ENCODE results near the gene HIP1R.

HIP1R gene

DNA sequence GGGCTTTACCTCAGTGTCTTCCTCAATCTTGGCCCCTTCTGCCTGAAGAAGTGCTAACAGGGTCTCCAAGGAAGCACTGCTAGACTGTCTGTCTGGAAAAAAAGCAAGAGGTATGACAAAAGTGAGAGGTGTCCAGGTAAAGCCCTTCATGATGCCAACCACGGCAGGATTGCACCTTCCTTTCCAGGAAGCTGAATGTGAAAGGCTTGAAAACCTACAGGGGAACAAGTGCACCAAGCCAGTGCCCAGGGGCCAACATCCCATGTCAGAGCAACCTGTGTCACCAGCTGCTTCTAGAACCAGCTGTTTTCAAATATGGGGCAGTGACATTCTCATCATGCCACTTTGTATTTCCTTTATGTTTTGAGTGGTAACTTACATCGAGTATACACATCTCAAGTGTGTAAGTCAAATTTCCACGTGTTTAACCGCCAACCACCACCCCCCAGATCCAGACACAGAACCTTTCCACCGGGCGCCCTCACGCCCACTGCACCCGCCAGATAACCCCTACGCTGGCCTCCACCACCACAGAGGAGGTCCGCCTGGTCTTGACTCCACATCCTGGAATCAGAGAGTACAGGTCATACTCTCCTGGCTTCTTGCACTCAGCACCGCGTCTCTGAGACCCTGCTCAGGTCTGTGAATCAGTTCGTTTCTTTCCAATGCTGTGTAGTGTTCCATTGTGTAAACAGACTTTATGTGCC, 33.4 kb downstream of the HIP1R start:
- Histone ChIP-seq H3K9ac (ENCODE audit: low read length in 5 of 5) (no peak overlapping the region), H3K36me3 (ENCODE audit: control insufficient read depth in 5 of 5, insufficient read depth in 5 of 5, low read length in 5 of 5) (peaks cover 0 to 57% (median 44%) of the 10 kb centered on the region in 5 donors), H3K4me1 (ENCODE audit: control insufficient read depth in 5 of 5, insufficient read depth in 5 of 5, low read length in 5 of 5) (peaks cover 19 to 86% (median 49%) of the 10 kb centered on the region in 5 donors), H3K9me3 (ENCODE audit: control insufficient read depth in 5 of 5, low read length in 5 of 5) (no peaks in the 10 kb centered on the region), H3K27ac (ENCODE audit: low read depth, low read length) (peak overlapping the region; percentile 37), H3K27me3 (ENCODE audit: control insufficient read depth in 5 of 5, insufficient read depth in 4 of 5, low read length in 5 of 5) (no peaks in the 10 kb centered on the region), H3K4me3 (ENCODE audit: low read depth in 1 of 5, low read length in 5 of 5) (no peak overlapping the region)

DNA sequence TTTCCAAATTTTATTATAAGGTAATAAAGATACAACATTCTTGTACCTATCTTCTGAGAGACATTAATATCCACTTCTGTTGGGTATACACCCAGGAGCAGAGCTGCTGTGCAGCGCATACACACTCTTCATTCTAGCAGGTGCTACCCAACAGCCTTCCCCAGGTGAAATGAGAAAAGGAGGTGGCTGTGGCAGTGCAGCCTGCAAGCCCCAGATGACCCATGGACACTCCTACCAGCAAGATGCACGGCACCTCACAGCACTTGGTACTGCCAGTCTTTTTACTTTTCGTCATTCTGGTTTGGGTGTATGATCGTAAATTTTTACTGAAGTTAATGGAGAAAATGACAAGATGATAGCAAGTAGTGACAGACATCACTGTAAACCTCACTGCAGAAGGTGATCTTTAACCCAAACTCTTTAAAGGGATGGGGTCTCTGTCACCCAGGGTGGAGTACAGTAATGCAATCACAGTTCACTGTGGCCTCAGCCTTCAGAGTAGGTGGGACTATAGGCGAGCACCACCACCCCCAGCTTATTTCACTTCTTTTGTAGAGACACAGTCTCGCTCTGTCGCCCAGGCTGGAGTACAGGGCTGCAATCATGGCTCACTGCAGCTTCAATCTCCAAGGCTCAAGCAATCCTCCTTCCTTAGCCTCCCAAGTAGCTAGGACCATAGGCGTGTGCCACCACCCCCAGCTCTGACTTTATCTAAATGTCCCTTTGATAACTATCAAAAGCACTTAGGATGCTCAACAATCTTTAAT, 34.1 kb downstream of the HIP1R start:
- Histone ChIP-seq H3K27me3 (ENCODE audit: control insufficient read depth in 5 of 5, insufficient read depth in 4 of 5, low read length in 5 of 5) (no peaks in the 10 kb centered on the region), H3K4me1 (ENCODE audit: control insufficient read depth in 5 of 5, insufficient read depth in 5 of 5, low read length in 5 of 5) (peaks cover 19 to 92% (median 50%) of the 10 kb centered on the region in 5 donors), H3K9me3 (ENCODE audit: control insufficient read depth in 5 of 5, low read length in 5 of 5) (no peaks in the 10 kb centered on the region), H3K27ac (ENCODE audit: low read depth, low read length) (no peak overlapping the region), H3K4me3 (ENCODE audit: low read depth in 1 of 5, low read length in 5 of 5) (no peak overlapping the region), H3K36me3 (ENCODE audit: control insufficient read depth in 5 of 5, insufficient read depth in 5 of 5, low read length in 5 of 5) (peaks cover 0 to 55% (median 44%) of the 10 kb centered on the region in 5 donors), H3K9ac (ENCODE audit: low read length in 5 of 5) (no peak overlapping the region)

- Histone ChIP-seq H3K36me3 (ENCODE audit: control insufficient read depth in 5 of 5, insufficient read depth in 5 of 5, low read length in 5 of 5) (peaks cover 0 to 48% (median 40%) of the 10 kb centered on the region in 5 donors), H3K4me1 (ENCODE audit: control insufficient read depth in 5 of 5, insufficient read depth in 5 of 5, low read length in 5 of 5) (peaks cover 19 to 90% (median 50%) of the 10 kb centered on the region in 5 donors), H3K4me3 (ENCODE audit: low read depth in 1 of 5, low read length in 5 of 5) (peak overlapping the region in 3 of 5 donors; percentile 59 to 68 (median 63))
These were observed 35.0 kb downstream of the HIP1R start for GRCh38 chr12:122870163-122870842.

DNA sequence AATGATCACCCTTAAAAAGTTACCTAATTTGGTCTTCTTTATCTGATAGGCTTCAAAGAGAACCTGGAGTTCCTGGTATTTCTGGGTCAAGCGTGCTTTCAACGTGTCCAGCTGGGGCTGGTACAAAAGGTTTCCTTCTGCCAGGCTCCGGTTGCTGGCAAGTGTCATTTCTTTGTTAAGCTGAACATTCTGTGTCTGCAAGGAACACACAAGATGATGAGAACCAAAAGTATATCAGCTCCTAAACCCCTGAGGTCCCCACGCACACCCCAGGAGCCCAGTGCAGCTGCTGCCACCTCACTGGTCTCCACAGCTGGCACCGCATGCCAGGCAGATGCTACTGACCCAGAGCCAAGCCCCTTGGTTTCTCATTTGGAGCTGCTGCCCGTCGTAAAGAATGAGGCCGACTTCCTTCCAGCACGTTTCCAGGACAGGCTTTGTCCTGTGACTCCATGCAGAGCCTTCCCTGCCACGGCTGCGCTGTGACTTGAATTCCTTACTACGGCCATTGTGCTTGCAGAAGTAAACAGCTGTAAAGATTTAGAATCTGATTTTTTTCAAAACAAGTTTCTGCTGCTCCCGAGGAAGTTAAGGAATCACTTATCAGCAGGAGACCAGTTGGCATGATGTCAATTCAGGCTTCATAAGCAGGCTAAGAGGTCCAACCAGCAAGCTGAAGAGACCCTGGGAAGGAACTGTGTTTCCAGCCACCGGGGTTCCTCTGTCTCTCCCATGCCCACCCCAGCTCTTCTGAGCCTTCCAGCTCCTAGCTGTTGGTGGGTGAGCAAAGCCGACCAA, 35.8 kb downstream of the HIP1R start:
- Histone ChIP-seq H3K4me1 (ENCODE audit: control insufficient read depth in 5 of 5, insufficient read depth in 5 of 5, low read length in 5 of 5) (peaks cover 19 to 90% (median 50%) of the 10 kb centered on the region in 5 donors), H3K4me3 (ENCODE audit: low read depth in 1 of 5, low read length in 5 of 5) (peak overlapping the region; percentile 59 to 80 (median 64))

More at GRCh38 chr12:122870163-122870842, 35.0 kb downstream of the HIP1R start:
- Histone ChIP-seq H3K27ac (ENCODE audit: low read depth, low read length) (no peak overlapping the region), H3K27me3 (ENCODE audit: control insufficient read depth in 5 of 5, insufficient read depth in 4 of 5, low read length in 5 of 5) (no peaks in the 10 kb centered on the region), H3K9me3 (ENCODE audit: control insufficient read depth in 5 of 5, low read length in 5 of 5) (no peaks in the 10 kb centered on the region), H3K9ac (ENCODE audit: low read length in 5 of 5) (no peak overlapping the region)

DNA sequence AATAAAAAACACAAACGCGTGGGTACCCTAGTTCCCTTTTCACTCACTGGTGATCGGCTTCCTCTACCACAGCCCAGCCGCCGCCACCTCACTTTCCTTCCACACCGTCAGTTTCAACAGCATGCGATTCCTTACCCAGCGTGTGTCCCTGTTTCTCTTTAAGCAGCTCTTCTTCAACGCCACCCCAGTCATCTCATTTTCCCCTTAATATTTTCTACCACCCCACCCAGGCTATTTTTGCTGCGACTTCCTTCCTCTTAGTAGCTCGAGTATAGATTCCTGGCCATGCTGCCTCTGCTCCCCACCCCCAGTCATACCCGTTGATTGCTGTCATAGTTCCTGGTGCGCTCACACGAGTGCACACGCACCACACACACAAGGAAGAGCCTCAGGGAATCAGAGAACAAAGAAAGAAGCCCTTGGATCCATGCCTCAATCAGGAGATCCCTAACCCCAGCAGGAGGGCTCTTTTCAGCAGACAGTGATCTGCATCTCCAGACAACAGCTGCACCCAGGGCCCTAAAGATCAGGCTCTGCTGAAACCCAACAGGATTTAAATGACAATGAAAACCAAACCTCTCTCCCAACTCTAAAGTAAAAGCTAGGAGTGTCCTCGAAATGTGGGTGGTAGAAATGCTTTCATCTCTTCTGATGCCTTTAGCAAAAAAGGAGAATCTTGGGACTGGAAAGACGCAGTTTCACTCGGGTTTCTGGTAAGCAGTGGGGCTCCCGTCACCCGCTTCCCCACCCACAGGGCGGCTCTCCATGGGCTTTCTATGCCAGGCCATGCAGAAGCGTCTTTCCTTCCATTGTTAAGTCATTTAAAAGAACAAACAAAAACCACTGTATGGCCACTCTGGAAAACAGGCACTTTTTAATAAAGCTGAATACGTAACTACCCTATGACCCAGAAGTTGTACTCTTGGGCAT, 36.9 kb downstream of the HIP1R start:
- H3K27ac ChIP-seq (ENCODE audit: low read depth, low read length): peak overlapping the region; percentile 84
- no peaks in the 10 kb centered on the region for H3K27me3 ChIP-seq (ENCODE audit: control insufficient read depth in 5 of 5, insufficient read depth in 4 of 5, low read length in 5 of 5)
- H3K4me3 ChIP-seq (ENCODE audit: low read depth in 1 of 5, low read length in 5 of 5): peak overlapping the region; percentile 59 to 80 (median 64)
- H3K9ac ChIP-seq (ENCODE audit: low read length in 5 of 5): peak overlapping the region; percentile 48 to 90 (median 69)
- peaks cover 19 to 91% (median 50%) of the 10 kb centered on the region in 5 donors for H3K4me1 ChIP-seq (ENCODE audit: control insufficient read depth in 5 of 5, insufficient read depth in 5 of 5, low read length in 5 of 5)
- H3K36me3 ChIP-seq (ENCODE audit: control insufficient read depth in 5 of 5, insufficient read depth in 5 of 5, low read length in 5 of 5): peaks cover 0 to 32% (median 30%) of the 10 kb centered on the region in 5 donors
- H3K9me3 ChIP-seq (ENCODE audit: control insufficient read depth in 5 of 5, low read length in 5 of 5): no peaks in the 10 kb centered on the region

More for the DNA sequence above, 35.8 kb downstream of the HIP1R start:
- Histone ChIP-seq H3K27ac (ENCODE audit: low read depth, low read length) (peak overlapping the region; percentile 84), H3K9ac (ENCODE audit: low read length in 5 of 5) (peak overlapping the region; percentile 48 to 90 (median 69)), H3K9me3 (ENCODE audit: control insufficient read depth in 5 of 5, low read length in 5 of 5) (no peaks in the 10 kb centered on the region), H3K27me3 (ENCODE audit: control insufficient read depth in 5 of 5, insufficient read depth in 4 of 5, low read length in 5 of 5) (no peaks in the 10 kb centered on the region), H3K36me3 (ENCODE audit: control insufficient read depth in 5 of 5, insufficient read depth in 5 of 5, low read length in 5 of 5) (peaks cover 0 to 41% (median 37%) of the 10 kb centered on the region in 5 donors)

DNA sequence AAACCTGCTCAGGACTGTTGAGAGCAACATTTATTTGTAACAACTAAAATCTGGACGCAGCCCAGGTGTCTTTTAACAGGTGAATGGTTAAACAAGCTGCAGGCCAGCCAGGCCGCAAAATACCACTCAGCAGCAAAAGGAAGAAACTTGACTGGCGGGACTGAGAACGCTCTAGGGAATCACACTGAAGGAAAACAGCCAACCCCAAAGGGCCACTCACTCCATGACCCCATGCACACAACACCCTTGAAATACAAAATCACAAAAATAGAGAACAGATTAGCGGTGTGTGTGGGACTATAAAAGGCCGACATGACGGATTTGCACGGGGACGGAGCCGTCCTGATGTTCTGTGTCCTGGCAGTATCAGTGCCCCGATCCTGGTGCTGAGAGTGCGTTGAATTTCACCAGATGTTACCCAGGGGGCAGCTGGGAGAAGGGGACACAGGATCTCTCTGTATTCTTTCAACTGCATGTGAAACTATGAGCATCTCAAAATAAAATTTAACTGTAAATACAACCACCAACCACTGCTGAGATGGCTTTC, 37.6 kb downstream of the HIP1R start:
- H3K9ac ChIP-seq (ENCODE audit: low read length in 5 of 5): peak overlapping the region in 3 of 5 donors; percentile 23 to 77 (median 48)
- H3K36me3 ChIP-seq (ENCODE audit: control insufficient read depth in 5 of 5, insufficient read depth in 5 of 5, low read length in 5 of 5): peaks cover 0 to 25% (median 25%) of the 10 kb centered on the region in 5 donors
- H3K9me3 ChIP-seq (ENCODE audit: control insufficient read depth in 5 of 5, low read length in 5 of 5): no peaks in the 10 kb centered on the region
- peaks cover 19 to 92% (median 50%) of the 10 kb centered on the region in 5 donors for H3K4me1 ChIP-seq (ENCODE audit: control insufficient read depth in 5 of 5, insufficient read depth in 5 of 5, low read length in 5 of 5)
- peak overlapping the region; percentile 59 to 80 (median 64) for H3K4me3 ChIP-seq (ENCODE audit: low read depth in 1 of 5, low read length in 5 of 5)
- no peaks in the 10 kb centered on the region for H3K27me3 ChIP-seq (ENCODE audit: control insufficient read depth in 5 of 5, insufficient read depth in 4 of 5, low read length in 5 of 5)
- peak overlapping the region; percentile 84 for H3K27ac ChIP-seq (ENCODE audit: low read depth, low read length)

GRCh38 chr12:122873540-122873939, 38.3 kb downstream of the HIP1R start:
- Histone ChIP-seq H3K4me1 (ENCODE audit: control insufficient read depth in 5 of 5, insufficient read depth in 5 of 5, low read length in 5 of 5) (peaks cover 19 to 86% (median 44%) of the 10 kb centered on the region in 5 donors), H3K27ac (ENCODE audit: low read depth, low read length) (peak overlapping the region; percentile 84), H3K9ac (ENCODE audit: low read length in 5 of 5) (peak overlapping the region in 1 of 5 donors; percentile 23)

DNA sequence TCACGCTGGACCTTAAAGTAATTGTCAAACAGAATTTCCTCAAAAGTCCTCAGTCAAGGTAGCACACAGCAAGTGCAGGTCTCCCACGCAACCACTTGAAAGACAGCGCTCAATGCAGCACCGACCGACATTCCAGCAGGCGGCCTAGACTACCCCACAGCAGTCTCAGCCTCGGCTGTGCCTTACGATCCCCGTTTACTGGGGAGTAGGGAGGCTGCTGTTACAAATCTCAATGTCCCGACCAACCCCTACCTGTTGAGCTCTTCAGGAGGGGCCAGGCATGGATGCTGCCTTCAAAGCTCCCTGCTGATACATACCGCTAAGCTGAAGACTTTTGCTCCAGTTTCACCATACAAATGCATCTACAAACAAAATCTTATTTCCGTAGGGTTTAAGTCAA, 38.8 kb downstream of the HIP1R start:
- H3K9ac ChIP-seq (ENCODE audit: low read length in 5 of 5): peak overlapping the region in 1 of 5 donors; percentile 23
- H3K9me3 ChIP-seq (ENCODE audit: control insufficient read depth in 5 of 5, low read length in 5 of 5): no peaks in the 10 kb centered on the region
- no peak overlapping the region for H3K4me3 ChIP-seq (ENCODE audit: low read depth in 1 of 5, low read length in 5 of 5)
- peaks cover 0 to 16% (median 13%) of the 10 kb centered on the region in 5 donors for H3K36me3 ChIP-seq (ENCODE audit: control insufficient read depth in 5 of 5, insufficient read depth in 5 of 5, low read length in 5 of 5)
- H3K27me3 ChIP-seq (ENCODE audit: control insufficient read depth in 5 of 5, insufficient read depth in 4 of 5, low read length in 5 of 5): no peaks in the 10 kb centered on the region
- H3K4me1 ChIP-seq (ENCODE audit: control insufficient read depth in 5 of 5, insufficient read depth in 5 of 5, low read length in 5 of 5): peaks cover 19 to 84% (median 40%) of the 10 kb centered on the region in 5 donors
- H3K27ac ChIP-seq (ENCODE audit: low read depth, low read length): peak overlapping the region; percentile 84

More at GRCh38 chr12:122873540-122873939, 38.3 kb downstream of the HIP1R start:
- no peaks in the 10 kb centered on the region for H3K27me3 ChIP-seq (ENCODE audit: control insufficient read depth in 5 of 5, insufficient read depth in 4 of 5, low read length in 5 of 5)
- H3K36me3 ChIP-seq (ENCODE audit: control insufficient read depth in 5 of 5, insufficient read depth in 5 of 5, low read length in 5 of 5): peaks cover 0 to 18% (median 18%) of the 10 kb centered on the region in 5 donors
- no peaks in the 10 kb centered on the region for H3K9me3 ChIP-seq (ENCODE audit: control insufficient read depth in 5 of 5, low read length in 5 of 5)
- H3K4me3 ChIP-seq (ENCODE audit: low read depth in 1 of 5, low read length in 5 of 5): no peak overlapping the region
